Loucy (cell line): Measurements from ENCODE around the gene SLC29A1.

ENCODE experiments used
- CTCF ChIP-seq: fragments of 200-600 bp; sonication (generic); conservative IDR thresholded peaks from 2 replicates; pipeline ENCODE4 v1.5.1; 2014; ENCODE audit warnings: mild to moderate bottlenecking, antibody characterized with exemption, low read length
- EZH2phosphoT487 ChIP-seq: fragments of 200-600 bp; IDR thresholded peaks from 2 replicates; pipeline ENCODE4 v1.6.1; 2018; ENCODE audit warnings: antibody characterized with exemption, mild to moderate bottlenecking, moderate library complexity, borderline replicate concordance

DNA sequence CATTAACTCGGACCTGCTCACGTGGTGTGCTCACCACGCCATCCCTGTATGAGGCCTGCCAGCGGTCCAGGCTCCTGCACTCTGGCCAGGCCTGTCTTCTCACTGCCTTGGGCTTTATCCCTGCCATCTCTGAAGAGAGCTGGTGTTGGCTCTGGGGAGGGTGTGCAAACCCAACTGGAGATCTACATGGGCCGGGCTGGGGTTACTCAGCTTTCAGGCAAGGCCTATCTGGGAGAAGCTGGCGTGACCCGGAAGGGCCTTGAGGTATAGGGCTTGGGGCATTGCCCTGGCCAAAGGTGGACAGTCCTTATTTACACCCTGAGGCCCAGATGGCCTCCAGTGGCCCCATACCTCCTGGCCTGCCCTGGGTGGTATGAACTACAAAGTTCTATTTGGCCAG, 5.0 kb downstream of the SLC29A1 start:
- TF ChIP-seq CTCF (no peak), EZH2phosphoT487 (no peak)
